Measurements from ENCODE around the gene TIPARP. TPM values are rescaled to one million over a fixed set of nuclear protein-coding genes. Genes with fewer than 3 reads are reported as not detected.
"Not testable (repeated sequence)": the region's sequence is repeated elsewhere in the genome, so short reads cannot be mapped to it uniquely, and the experiment has no call there.

Gene TIPARP
- total RNA-seq, 1 donor from 2014 or later: 44.0 TPM

DNA sequence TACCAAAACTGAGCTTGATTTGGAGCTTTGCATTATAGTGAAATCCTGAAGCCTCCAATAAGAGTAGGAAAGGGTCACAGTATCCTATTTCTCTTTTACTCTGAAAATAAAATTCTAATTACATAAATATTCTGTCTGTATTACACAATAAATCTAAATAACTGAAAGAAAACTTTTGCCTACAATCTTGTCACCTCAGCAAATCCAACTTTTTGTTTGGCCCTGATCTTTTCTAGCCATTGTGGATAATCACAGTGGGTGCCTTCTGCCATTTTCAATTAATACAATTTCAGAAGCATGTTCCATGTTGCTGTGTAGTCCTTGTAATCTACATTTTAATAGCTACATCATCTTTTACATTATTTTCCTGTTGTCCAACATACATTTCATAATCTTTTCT is 29.4 kb upstream of the TIPARP start:
- DNase-seq (ENCODE audit: low spot score in 2 of 2) (no peak), FAIRE-seq (no peak)

GRCh38 chr3:156646958-156647357 is 27.4 kb upstream of the TIPARP start:
- no peak for FAIRE-seq
- no peak for DNase-seq (ENCODE audit: low spot score in 2 of 2)

DNA sequence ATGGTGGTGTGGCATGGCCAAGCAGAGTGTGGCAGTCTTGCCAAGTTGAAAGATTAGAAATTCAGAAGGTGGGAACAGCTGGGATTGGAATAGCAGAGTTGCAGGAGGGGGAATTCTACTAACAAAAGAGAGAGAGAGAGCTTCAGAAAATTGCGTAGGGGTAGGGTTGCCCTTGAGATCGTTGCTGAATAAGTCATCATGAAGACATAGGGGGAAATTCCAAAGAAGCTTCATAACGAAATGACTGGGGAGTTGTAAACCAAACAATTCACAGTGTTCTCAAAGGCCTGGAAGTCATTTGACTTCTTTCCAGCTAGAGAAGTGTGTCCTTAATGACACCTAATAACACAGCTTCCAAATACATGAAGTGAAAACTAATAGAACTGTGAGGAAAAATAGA is 26.3 kb upstream of the TIPARP start:
- no peak for FAIRE-seq
- no peak for DNase-seq (ENCODE audit: low spot score in 2 of 2)

DNA sequence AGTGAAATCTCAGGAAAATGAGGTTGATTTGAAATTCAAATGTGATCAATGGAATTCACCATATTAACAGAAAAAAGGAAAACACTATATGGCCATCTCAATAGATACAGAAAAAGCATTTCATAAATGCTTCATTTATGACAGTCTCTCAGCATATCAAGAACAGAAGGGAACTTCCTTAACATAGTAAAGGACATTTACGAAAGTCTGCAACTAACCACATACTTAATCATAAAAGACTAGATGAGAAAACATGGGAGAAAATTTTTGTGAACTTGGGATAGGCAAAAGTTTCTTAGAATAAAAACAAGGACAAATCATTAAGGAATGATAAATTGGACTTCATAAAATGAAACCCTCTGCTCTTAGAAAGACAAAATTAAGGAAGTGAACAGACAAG is 24.7 kb upstream of the TIPARP start:
- FAIRE-seq (no peak), DNase-seq (ENCODE audit: low spot score in 2 of 2) (no peak)

DNA sequence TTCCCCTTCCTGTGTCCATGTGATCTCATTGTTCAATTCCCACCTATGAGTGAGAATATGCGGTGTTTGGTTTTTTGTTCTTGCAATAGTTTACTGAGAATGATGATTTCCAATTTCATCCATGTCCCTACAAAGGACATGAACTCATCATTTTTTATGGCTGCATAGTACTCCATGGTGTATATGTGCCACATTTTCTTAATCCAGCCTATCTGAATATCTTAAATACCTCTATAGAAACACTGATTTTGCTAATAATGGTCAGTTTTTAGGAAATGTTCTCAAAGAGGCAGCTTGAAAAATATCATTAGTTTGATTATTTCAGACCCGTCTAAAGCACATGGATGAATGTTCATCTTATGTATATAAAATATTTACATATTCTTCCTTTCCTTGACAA is 21.7 kb upstream of the TIPARP start:
- FAIRE-seq; DNase-seq (ENCODE audit: low spot score in 2 of 2): not testable (repeated sequence)

- DNase-seq (ENCODE audit: low spot score in 2 of 2) (no peak), FAIRE-seq (no peak)
These were observed 19.6 kb upstream of the TIPARP start for GRCh38 chr3:156654834-156655233.

DNA sequence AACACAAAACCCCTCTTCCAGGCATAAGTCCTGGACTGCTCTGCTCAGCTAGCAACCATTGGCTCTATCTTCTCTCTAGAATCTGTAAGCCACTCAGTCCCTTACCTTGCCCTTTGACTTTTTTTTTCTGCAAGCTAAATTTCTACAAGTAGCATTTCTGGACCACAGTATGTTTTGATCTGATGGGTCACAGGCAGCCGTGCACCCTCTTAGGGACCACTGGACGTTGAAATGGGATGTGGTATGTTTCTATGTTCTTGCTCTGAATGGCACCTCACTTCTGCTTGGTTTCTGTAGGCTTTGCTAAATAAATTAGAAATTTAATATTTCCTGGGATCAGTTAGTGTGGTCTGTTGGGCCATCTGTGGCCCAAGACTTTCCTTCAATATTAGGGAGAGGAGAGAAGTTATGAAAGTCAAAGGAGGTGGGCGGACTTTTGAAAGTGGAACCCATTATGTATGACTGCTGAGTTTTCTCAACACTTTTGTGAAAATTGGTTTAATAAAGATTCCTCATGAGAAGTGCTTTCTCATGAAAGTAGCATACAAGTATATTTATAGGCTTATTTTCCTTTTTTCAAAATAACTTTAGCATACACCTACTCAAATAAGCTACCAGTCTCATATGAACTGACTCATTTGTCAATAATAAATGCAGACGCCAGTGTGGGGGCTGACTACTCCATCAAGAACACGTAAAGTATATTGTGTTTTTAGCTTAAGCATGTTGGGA is 18.4 kb upstream of the TIPARP start:
- FAIRE-seq: no peak

DNA sequence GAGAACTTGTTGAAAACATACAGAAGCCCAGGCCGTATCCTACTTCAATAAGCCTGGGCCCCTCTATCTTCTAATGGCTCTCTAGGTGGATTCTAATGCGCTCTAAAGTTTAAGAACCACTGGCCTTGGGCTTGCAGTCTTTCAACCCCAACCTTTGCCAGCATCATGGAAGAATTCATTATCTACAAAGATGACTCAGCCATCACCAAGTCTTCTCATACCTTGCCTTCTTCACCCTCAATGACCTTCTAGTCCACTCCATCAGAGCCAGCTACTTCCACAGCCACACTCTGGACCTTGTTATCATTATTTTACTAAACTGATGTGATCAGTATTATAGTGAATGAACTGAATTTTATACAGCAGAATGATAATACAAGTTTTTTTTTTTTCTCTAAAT is 16.9 kb upstream of the TIPARP start:
- DNase-seq (ENCODE audit: low spot score in 2 of 2) (no peak), FAIRE-seq (no peak)

More for the DNA sequence above, 18.4 kb upstream of the TIPARP start:
- no peak for DNase-seq (ENCODE audit: low spot score in 2 of 2)

- DNase-seq (ENCODE audit: low spot score in 2 of 2) (no peak), FAIRE-seq (no peak)
These were observed 16.3 kb upstream of the TIPARP start for GRCh38 chr3:156657862-156658731.

- DNase-seq (ENCODE audit: low spot score in 2 of 2): no peak
- no peak for FAIRE-seq
These were observed 15.7 kb upstream of the TIPARP start for GRCh38 chr3:156658732-156659090.

DNA sequence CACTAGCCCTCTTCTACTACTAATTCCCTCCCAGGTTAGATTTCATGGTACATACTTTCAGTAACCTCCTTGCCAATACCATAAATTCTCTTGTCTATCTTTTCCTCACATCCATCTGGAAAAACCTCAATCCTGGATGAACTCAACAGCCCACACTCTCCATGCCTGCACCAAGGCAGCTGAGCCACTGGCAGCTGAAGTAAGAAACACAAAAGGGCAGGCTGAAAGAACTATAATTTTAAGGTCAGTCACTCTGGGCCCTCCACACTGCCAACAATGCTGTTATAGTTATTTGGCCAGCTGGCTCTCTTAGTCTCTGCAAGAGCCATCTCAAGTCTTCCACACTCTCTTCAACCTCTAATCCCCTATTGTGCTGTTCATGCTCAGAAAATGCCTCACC is 15.1 kb upstream of the TIPARP start:
- DNase-seq (ENCODE audit: low spot score in 2 of 2) (no peak), FAIRE-seq (no peak)

DNA sequence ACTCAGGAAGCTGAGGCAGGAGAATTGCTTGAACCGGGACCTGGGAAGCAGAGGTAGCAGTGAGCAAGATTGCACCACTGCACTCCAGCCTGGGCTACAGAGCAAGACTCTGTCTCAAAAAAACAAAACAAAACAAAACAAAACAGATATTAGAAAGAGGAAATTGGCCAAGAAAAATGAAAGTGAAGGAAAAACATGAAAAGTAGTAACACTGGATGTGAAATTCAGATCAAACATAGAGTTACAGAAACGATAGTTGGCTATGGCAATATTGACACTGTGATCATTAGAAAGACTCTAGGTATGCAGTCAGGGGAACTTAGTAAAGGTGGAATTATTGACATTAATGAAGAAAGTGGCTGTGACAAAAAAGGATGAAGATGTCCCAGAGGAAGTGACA is 13.2 kb upstream of the TIPARP start:
- DNase-seq (ENCODE audit: low spot score in 2 of 2): no peak
- FAIRE-seq: no peak

DNA sequence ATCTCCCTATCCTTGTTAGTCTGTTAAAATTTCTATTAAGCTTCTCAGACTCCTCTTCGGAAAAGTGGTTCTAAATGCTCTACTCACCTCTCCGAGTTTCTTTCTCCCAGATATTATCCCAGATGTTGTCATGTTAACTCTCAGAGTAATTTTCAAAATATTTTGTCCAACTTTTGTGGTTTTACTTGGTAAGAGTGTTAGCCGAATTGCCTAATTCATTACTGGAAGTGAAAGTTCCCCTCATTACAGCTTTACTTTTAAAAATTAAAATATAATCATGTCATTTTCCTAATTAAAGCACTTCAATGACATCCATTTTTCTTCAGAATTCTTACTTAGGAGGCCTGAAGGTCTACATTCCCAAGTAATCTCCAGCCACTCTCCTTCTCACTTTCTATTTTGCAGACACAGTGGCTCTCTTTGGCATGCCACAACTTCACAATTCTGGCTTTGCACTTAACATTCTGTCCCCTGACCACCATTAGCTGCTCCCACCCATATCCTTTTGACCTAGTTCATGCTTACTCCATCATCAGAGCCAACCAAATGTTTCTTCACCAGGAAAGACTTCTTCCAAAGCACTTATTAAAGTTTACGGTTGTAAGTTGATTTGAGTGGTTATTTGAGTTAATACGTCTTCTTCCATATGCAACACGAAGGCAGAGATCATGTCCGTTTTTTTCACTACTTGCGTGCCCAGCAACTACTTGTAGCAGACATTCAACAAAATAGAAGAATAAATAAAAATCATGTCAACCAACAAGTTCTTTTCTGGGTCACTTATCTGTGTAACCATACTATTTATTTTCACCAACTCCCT is 10.2 kb upstream of the TIPARP start:
- FAIRE-seq: no peak
- no peak for DNase-seq (ENCODE audit: low spot score in 2 of 2)

DNA sequence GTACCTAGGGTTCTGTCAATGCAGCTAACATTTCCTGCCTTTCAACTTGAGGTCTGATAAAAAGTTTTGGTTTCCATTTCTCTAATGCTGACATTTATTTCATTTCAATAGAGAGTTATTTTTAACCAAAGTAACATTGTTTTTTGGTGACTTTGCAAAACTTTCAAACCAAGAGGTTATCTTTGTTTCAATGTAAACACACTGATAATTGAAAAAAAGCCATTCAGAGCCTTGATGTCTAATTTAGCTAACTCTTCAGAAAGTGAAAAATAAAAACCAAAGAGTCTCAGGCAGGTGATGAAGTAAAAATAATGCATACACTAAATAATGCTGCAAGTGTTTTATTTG is 9.6 kb upstream of the TIPARP start:
- DNase-seq (ENCODE audit: low spot score in 2 of 2) (no peak), FAIRE-seq (no peak)

- FAIRE-seq: no peak
- DNase-seq (ENCODE audit: low spot score in 2 of 2): no peak
These were observed 9.1 kb upstream of the TIPARP start for GRCh38 chr3:156665291-156665690.

DNA sequence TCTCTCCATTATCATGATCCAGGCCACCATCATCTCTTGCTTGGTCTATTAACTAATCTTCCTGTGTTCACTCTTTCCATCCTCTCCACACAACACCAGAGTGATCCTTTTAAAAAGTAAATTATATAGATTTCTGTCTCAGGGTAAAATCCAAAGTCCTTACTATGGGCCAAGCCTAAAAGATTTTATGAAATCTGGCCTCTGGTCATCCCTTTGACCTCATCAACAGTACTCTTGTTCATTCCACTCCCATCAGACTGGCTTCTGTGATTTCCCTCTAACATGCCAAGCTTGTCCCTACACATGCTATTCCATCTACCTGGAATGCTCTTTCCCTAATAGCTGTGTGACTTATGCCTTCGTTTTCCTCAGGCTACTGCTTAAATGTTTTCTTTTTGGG is 8.3 kb upstream of the TIPARP start:
- FAIRE-seq (no peak), DNase-seq (ENCODE audit: low spot score in 2 of 2) (no peak)

DNA sequence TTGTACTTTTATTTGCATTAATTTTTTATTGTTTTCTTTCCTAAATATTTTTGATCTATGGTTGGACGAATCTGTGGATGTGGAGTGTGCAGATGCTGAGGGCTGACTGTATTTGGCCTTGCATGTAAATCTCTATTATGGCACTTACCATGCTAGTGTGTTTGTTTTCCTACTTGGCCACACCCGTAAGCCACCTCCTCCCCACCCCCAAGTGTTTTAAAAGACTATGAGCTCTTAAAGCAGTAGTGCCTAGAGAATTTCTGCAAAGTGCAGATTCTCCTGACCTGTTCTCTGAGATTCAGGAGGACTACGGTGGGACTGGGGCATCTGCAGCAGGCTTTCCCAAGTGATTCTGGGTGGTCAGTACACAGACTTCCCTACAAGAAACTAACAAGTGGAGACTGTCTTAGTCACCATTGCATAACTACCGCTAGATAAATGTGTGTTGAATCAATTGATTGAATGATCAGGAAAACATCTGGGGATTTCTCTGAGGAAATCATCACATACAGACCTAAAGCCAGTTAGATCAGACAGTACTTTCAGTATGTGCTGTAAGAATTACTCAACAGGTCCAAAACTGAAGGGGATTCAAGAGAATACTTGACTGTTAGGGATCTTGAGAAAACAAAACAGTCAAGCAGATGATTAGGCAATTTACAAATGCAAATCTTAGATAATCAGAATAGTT is 6.2 kb upstream of the TIPARP start:
- FAIRE-seq: no peak
- no peak for DNase-seq (ENCODE audit: low spot score in 2 of 2)

GRCh38 chr3:156670077-156670476 is 4.3 kb upstream of the TIPARP start:
- FAIRE-seq (no peak), DNase-seq (ENCODE audit: low spot score in 2 of 2) (no peak)

- DNase-seq (ENCODE audit: low spot score in 2 of 2) (no peak), FAIRE-seq (no peak)
These were observed 3.7 kb upstream of the TIPARP start for GRCh38 chr3:156670652-156671051.

- FAIRE-seq: no peak
- DNase-seq (ENCODE audit: low spot score in 2 of 2): no peak
These were observed 701 bp upstream of the TIPARP start for GRCh38 chr3:156673732-156674045.

All from frontal cortex (tissue), 4 donors.